CD14-positive monocyte (primary cell): ENCODE measurements around the gene TLK2. TPM values are rescaled to one million over a fixed set of nuclear protein-coding genes. Genes with fewer than 3 reads are reported as not detected.

Experiments
- DNase-seq, 3 donors: peaks; one replicate each; pipeline ENCODE4 v3.0.0-alpha.2; 2011 to 2022
- H2AFZ ChIP-seq: 2 replicates; pipeline ENCODE4 v1.6.0; 2012; ENCODE audit warnings: mild to moderate bottlenecking, low read depth, low read length, inconsistent platforms; ENCODE audit not compliant: insufficient read depth, poor library complexity, severe bottlenecking
- H3K27ac ChIP-seq, 2 donors: 1 replicate in 1 of 2; 2 replicates in 1 of 2; pipeline ENCODE4 v1.5.1; 2012 to 2013; ENCODE audit warnings: low read length in 2 of 2, control low read depth in 1 of 2, inconsistent platforms in 1 of 2, low read depth in 1 of 2, mild to moderate bottlenecking in 1 of 2
- H3K27me3 ChIP-seq, 2 donors: one replicate each; pipeline versions ENCODE4 v1.6.0 to v1.6.1; 2011 to 2013; ENCODE audit warnings: low read length in 2 of 2; ENCODE audit not compliant: control insufficient read depth in 2 of 2, insufficient read depth in 2 of 2
- H3K36me3 ChIP-seq, 2 donors: replicated peaks in 1 of 2; 1 replicate in 1 of 2; 2 replicates in 1 of 2; pipeline versions ENCODE4 v1.5.1 to v1.6.1; 2012 to 2013; ENCODE audit warnings: low read length in 2 of 2, control low read depth in 1 of 2, inconsistent platforms in 1 of 2, mild to moderate bottlenecking in 1 of 2; ENCODE audit not compliant: insufficient read depth in 2 of 2, control insufficient read depth in 1 of 2
- H3K4me1 ChIP-seq, 2 donors: 1 replicate in 1 of 2; 2 replicates in 1 of 2; pipeline versions ENCODE4 v1.5.1 to v1.6.1; 2012 to 2013; ENCODE audit warnings: low read length in 2 of 2, control low read depth in 1 of 2, inconsistent platforms in 1 of 2, mild to moderate bottlenecking in 1 of 2, moderate library complexity in 1 of 2; ENCODE audit not compliant: insufficient read depth in 2 of 2, control insufficient read depth in 1 of 2
- H3K4me2 ChIP-seq: replicated peaks from 2 replicates; pipeline ENCODE3; 2012; ENCODE audit warnings: low read length, moderate library complexity, mild to moderate bottlenecking; ENCODE audit not compliant: poor library complexity, severe bottlenecking; ENCODE audit errors: extremely low read depth
- H3K4me3 ChIP-seq, 3 experiments: fragments of 200-600 bp in 1 of 3; sonication (generic) in 1 of 3; replicated peaks in 1 of 3; 1 replicate in 2 of 3; 2 replicates in 1 of 3; pipeline ENCODE4 v1.5.1; 2011 to 2013; ENCODE audit warnings: low read length in 3 of 3, mild to moderate bottlenecking in 3 of 3, control low read depth in 2 of 3, low read depth in 2 of 3, inconsistent platforms in 1 of 3, moderate library complexity in 1 of 3
- H3K79me2 ChIP-seq: 2 replicates; pipeline ENCODE4 v1.6.0; 2012; ENCODE audit warnings: mild to moderate bottlenecking, control low read depth, inconsistent platforms, low read length, moderate library complexity; ENCODE audit not compliant: insufficient read depth
- H3K9ac ChIP-seq: 2 replicates; pipeline ENCODE4 v1.6.0; 2017; ENCODE audit warnings: low read length, mild to moderate bottlenecking; ENCODE audit not compliant: insufficient read depth, poor library complexity, severe bottlenecking
- H3K9me3 ChIP-seq, 2 donors: replicated peaks in 1 of 2; 1 replicate in 1 of 2; 2 replicates in 1 of 2; pipeline versions ENCODE4 v1.5.1 to v1.6.1; 2012 to 2013; ENCODE audit warnings: low read length in 2 of 2, control low read depth in 1 of 2; ENCODE audit not compliant: control insufficient read depth in 1 of 2, insufficient read depth in 1 of 2
- H4K20me1 ChIP-seq: 2 replicates; pipeline ENCODE4 v1.6.0; 2012; ENCODE audit warnings: mild to moderate bottlenecking, low read length, control low read depth, moderate library complexity; ENCODE audit not compliant: insufficient read depth
- H3K27ac Mint-ChIP-seq, 7 donors: one replicate each; pipeline ENCODE4 v1.8.0; 2020; ENCODE audit warnings: mild to moderate bottlenecking in 7 of 7, mixed read lengths in 7 of 7, moderate library complexity in 6 of 7, inconsistent platforms in 2 of 7
- H3K27me3 Mint-ChIP-seq, 3 donors: one replicate each; pipeline ENCODE4 v1.8.0; 2021 to 2022; ENCODE audit warnings: low read depth in 3 of 3, mild to moderate bottlenecking in 3 of 3, mixed read lengths in 3 of 3, moderate library complexity in 3 of 3, inconsistent platforms in 1 of 3
- H3K36me3 Mint-ChIP-seq, 2 donors: one replicate each; pipeline ENCODE4 v1.8.0; 2020; ENCODE audit warnings: mixed read lengths in 2 of 2, inconsistent platforms in 1 of 2, mild to moderate bottlenecking in 1 of 2
- H3K4me1 Mint-ChIP-seq: one replicate; pipeline ENCODE4 v1.8.0; 2020; ENCODE audit warnings: mild to moderate bottlenecking, mixed read lengths
- H3K4me3 Mint-ChIP-seq, 2 donors: one replicate each; pipeline ENCODE4 v1.8.0; 2020; ENCODE audit warnings: mild to moderate bottlenecking in 2 of 2, mixed read lengths in 2 of 2, moderate library complexity in 1 of 2
- H3K9me3 Mint-ChIP-seq, 7 donors: one replicate each; pipeline ENCODE4 v1.8.0; 2020 to 2022; ENCODE audit warnings: mixed read lengths in 7 of 7, mild to moderate bottlenecking in 6 of 7, moderate library complexity in 6 of 7, inconsistent platforms in 2 of 7
- CTCF ChIP-seq: fragments of 200-600 bp; IDR thresholded peaks from one replicate; pipeline ENCODE4 v1.8.0; 2022; ENCODE audit warnings: antibody characterized with exemption, mild to moderate bottlenecking
- WGBS: methylation state at CpG from one replicate; pipeline ENCODE4 v1.1.5; 2013; ENCODE audit warnings: missing lambda C conversion rate; ENCODE audit not compliant: insufficient coverage; 5-methylcytosine and 5-hydroxymethylcytosine counted together
- intact Hi-C, 2 donors: fragments of 100-400 bp; cut with micrococcal nuclease; formaldehyde crosslinking; loops; one replicate each; pipeline versions ENCODE4 v1.15.0 to v1.15.1; 2023
- polyA plus RNA-seq, 3 donors: library from polyadenylated mRNA; depleted of rRNA in 1 of 3; unstranded in 2 of 3; stranded (reverse) in 1 of 3; fragments of 300-500 nt in 2 of 3; fragments of >200 nt in 1 of 3; fragmentation: Illumina TruSeq in 2 of 3; gene quantifications; 1 replicate in 2 of 3; 2 replicates in 1 of 3; pipeline ENCODE4 v1.2.3, GENCODE V29; 2012 to 2021
- small RNA-seq: library from RNA; depleted of rRNA; stranded (forward); fragments of <200 nt; gene quantifications from one replicate; pipeline ENCODE3, GENCODE V24; 2012; ENCODE audit warnings: low read depth; ENCODE audit not compliant: insufficient read length

Gene TLK2
- polyA plus RNA-seq, 3 donors, result 4.0 to 28.2 (median 4.3) TPM

- no peaks in the 10 kb centered on the region for H3K27me3 ChIP-seq
- peaks cover 2 to 3% (median 2%) of the 10 kb centered on the region in 3 donors for H3K27me3 Mint-ChIP-seq
- no peaks in the 10 kb centered on the region for H4K20me1 ChIP-seq
- H3K4me1 Mint-ChIP-seq, result peaks cover 8% of the 10 kb centered on the region
- no peak overlapping the region for H2AFZ ChIP-seq
- DNase-seq, result no peak
- H3K9ac ChIP-seq, result no peak overlapping the region
- WGBS, result no CpG with 5 or more reads among the region's 6 CpGs
- H3K27ac ChIP-seq, result no peak overlapping the region
- peaks cover 6 to 14% (median 8%) of the 10 kb centered on the region in 7 donors for H3K9me3 Mint-ChIP-seq
- no peaks in the 10 kb centered on the region for H3K36me3 ChIP-seq
- no peaks in the 10 kb centered on the region for H3K9me3 ChIP-seq
- H3K4me2 ChIP-seq, result no peak overlapping the region
- no peak for TF ChIP-seq CTCF
- H3K79me2 ChIP-seq, result no peaks in the 10 kb centered on the region
- H3K27ac Mint-ChIP-seq, result no peak overlapping the region
- no peak overlapping the region for H3K4me3 Mint-ChIP-seq
- intact Hi-C loops, result no loop called here
- H3K4me3 ChIP-seq, result no peak overlapping the region
- H3K36me3 Mint-ChIP-seq, result no peaks in the 10 kb centered on the region
- H3K4me1 ChIP-seq, result no peaks in the 10 kb centered on the region
These were observed 184.2 kb downstream of the TLK2 start for GRCh38 chr17:62662855-62663254.

Small RNA genes lying within 50 kb of the gene (small RNA-seq; reads per million reads assigned to genes)
- gene RF00019, result not detected

Other genes with a start within 250 kb of the TLK2 start
- gene EFCAB3, start 98.3 kb upstream of the TLK2 start, polyA plus RNA-seq, result not detected
- gene METTL2A, start 54.9 kb upstream of the TLK2 start, polyA plus RNA-seq, result 1 to 10 TPM; 2.2 to 5.6 (median 3.9) TPM
- gene MRC2, start 148.8 kb downstream of the TLK2 start, polyA plus RNA-seq, result under 1 TPM in 1 of 3 donors, not detected in 2; 0.04 TPM